Measurements from ENCODE around the gene CD93.

GRCh38 chr20:23047738-23048214 is 38.3 kb downstream of the CD93 start:
- no peak for TF ChIP-seq GATA3 (IDR thresholded peaks at IDR 0.05; ENCODE audit: low read depth, low read length)
- no peak for TF ChIP-seq GATA2 (IDR thresholded peaks at IDR 0.05; ENCODE audit: low read depth, low read length)

All from SH-SY5Y (cell line).